Stimulated activated naive CD4-positive, alpha-beta T cell (primary cell): ENCODE results near the gene HOXA3.

Experiments
- DNase-seq, 6 experiments: peaks; one replicate each; lab custom pipeline; 2025; lab: John Stamatoyannopoulos, UW

The HOXA3 gene

DNA sequence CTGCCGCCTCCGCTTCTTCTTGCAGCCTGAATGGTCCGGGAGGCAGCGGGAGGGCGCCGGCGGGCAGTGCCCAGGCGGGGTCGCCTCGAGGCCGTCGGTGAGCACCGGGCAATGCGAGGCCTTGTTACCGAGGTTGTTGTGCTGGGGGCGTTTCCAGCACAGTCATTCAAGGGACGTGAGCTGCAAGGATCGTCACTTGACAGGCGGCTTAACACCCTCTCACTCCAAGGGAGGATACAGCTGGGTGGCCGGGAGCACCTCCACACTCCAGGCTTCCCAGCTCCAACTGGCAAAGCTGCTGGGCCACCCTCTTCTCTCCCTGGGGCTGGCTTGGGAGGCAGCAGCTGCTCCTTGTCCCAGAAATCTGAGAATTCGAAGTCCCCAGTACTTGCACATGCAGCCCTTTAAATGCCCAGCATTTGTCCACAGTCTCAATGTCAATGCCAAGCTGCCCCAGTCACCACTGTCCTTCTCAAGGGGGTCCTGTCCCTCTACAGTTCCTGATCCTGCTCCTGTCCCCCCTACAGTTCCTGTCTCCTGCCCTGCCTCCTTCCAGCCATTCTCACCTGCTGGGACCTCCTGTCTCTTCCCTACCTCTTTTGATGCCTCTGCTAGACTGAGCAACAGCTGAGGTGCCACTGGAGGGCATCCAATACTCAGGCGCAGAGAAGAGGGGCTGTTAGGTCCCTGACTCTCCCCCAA lies 37.1 kb upstream of the HOXA3 start:
- no peak for DNase-seq

DNA sequence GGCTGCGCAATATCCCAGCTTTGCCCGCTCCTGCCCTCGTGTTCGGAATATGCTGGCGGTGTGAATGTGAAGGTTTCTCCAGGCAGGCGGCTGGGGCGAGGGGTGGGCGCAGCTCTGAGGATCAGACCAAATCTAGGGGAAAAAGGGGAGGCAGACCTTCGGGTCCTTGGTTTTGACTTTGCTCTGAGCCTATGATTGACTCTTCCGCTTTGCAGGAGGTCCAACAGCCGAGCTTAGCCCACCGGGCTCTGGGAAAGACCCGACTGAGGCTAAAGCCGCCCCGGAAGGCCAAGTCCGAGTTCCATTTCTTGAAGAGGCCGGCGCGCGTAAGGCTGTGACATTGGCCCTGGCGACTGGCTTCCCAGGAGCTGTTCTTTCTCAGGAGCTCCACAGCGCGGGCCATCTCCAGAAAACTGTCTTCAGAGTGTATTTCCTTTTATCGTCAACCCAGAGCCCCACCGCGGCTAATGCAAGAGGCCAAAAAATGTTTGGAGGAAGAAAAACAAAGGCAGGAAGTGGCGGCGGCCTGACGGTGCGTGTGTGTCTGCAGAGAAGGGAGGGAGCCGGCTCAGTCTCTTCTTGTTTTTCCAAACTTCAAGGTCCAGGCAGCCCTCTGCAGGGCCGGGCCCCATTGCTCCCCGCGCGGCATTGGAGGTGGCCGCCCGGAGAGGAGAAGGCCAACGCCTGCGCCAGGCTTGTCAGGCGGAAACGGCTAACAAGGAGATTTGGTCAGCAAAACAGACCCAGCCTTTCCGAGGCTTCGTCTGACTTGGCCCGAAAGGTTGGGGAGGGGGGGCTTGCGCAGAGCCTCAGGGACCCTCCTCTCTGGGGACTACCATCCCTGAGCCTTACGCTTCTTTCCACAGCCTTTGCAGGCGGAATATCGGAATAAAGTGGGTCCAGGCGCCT lies 36.3 kb upstream of the HOXA3 start:
- DNase-seq = peak in 3 of 6 experiments; percentile 36 to 64 (median 54)

DNA sequence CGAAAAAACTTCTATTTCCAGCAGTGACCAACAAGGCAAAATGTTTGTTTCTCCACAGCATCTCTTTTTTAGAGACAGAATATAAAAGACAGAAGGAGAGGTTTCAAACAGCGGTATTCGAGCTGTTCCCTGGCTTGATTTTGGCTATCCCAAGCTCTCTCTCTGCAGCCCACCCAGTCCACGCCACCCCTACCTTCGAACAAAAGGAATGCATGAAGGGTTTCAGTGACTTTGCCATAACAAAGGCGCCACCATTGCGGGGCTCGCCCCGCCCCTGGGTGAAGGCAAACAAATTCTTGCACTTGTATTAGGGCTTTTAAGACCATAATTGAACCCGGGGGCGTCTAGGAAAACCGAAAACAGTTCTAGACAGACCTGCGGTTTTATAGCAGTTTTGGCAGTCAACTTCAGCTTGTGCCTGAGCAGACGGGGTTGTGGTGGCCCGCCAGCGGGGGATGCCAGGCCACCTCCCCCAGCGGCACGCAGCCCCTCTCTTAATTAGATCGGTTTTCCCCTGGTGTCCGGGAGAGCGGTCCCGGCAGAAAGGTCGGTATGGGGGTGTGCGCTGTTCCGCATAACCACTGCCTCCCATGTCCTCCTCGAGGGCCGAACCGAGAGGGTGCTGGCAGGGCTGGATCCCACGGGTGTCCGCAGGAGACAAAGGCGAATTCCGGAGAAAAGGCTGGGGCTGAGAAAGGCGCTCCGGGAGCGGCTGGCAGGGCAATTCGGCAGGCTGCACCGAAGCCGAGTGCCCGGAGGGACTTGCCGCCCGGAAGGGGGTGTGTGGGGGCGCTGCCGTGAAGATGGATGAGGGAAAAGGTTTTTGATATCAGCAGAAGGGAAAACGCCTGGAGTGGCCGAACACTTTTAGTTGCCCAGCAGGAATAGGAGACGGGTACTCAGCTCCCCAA lies 35.3 kb upstream of the HOXA3 start:
- no peak for DNase-seq

DNA sequence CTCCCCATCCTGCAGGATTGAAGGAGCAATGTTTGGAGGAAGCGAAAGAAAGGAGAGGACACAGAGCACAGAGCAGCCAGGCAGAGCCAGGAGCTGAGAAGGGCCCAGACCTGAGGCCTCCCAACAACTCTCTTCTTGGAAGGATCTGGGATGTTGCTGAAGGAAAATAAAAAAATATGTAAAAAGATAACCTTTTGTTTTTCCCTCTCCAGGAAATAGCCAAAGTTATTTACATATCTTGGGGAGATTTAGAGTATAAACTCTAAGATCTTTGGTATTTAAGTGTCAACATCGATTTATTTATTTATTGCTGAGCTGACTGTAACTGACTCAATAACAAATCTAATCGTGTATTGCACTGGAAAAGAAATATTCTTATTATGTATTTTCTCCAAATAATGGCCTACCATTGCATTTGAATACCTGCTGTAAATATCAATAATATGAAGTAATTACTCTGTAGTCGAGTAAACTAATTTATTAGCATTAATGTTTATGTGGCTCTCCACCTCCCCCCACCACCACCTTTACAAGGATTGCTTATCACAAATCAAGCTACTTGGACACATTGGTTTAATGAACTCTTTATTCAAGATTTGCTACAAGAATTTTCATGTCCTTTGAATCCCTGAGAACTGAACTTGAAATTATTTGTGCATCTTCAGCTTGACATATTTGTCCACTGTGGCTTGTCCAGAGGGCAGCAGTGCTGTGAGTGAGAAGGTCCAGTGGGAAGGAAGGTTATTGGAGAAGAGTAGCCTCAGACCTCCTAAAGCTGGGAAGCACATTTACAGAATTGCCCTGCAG lies 34.5 kb upstream of the HOXA3 start:
- no peak for DNase-seq

DNA sequence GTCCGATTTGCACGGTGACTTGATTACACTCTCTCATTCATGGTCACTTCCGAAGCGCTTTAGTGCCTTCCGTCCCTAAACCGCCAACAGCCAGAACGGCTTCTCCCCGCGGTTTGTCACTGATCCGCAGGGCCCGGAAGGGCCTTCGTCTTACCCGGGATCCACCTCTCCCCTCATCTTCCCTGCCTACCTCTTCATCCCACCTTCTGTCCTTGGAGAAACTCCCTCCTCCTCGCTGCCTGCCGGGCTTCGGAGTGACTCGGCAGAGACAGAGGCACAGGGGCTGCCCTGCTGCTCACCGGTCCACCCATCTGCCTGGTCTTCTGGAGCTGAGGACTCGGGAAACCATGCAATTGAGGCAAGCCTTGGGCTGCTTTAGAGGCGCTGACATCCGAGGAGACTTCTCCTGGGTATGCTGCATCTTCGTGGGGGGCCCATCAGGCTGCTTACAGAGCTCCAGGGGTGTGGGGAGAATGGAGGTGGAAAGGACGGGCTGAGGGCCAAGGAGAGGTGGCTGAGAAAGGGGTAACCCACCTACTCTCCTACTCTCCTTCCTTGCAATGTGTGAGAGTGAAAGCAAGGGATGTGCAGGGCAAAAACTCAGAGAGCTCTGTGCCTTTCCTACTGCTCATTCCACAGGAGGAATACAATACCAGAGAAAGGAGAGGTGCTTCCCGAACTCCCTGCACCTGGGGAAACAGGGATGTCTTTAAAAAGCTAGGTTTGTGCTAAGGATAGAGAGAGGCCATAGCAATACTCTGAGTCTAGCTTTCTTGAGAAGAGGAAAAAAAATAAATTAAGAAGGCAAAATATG lies 33.7 kb upstream of the HOXA3 start:
- DNase-seq = no peak

DNA sequence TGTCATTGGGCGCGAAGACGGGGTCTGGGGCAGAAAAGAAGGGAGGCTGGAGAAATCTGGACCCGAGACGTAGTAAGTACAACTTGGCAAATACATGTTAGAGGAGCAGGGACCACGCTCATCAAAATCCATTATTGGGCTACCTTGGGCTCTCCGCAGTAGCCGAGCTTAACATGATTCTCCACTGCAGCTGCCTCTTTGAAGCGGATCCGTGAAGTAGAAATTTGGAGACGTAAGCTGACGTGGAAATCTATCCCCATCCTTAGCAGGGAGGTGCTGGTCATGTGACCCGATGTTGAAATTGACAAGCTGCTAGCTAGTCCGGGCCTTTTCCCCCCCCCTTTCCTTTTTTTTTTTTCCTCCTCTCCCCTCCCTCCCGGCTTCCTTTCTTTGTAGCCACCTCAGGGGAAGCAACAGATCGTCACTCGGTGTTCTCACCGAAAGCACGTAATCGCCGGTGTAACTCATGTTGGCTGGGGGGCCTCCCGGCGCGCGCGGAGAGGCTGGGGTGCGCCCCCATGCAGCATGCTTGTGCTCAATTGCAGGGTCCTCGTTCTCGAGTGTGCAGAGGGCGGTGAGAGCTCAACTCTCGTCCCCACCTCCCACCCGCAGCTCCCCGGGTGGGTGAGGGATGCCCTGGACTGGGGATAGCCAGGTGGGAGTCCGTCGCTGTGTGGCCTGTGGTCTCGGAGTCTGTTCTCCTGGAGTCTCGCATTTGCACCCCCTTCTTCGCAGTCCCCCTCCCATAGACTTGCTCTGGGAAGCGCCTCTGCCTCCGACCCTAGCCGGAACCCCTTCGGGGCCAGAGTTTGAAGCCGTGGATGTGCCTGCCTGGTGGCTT lies 32.9 kb upstream of the HOXA3 start, which contains the start of gene HOXA11:
HOXA11 (minus strand) TSS at position 220 of the 841 bp plus-strand sequence; CDS start at position 132, 88 bp downstream.
- DNase-seq = no peak

DNA sequence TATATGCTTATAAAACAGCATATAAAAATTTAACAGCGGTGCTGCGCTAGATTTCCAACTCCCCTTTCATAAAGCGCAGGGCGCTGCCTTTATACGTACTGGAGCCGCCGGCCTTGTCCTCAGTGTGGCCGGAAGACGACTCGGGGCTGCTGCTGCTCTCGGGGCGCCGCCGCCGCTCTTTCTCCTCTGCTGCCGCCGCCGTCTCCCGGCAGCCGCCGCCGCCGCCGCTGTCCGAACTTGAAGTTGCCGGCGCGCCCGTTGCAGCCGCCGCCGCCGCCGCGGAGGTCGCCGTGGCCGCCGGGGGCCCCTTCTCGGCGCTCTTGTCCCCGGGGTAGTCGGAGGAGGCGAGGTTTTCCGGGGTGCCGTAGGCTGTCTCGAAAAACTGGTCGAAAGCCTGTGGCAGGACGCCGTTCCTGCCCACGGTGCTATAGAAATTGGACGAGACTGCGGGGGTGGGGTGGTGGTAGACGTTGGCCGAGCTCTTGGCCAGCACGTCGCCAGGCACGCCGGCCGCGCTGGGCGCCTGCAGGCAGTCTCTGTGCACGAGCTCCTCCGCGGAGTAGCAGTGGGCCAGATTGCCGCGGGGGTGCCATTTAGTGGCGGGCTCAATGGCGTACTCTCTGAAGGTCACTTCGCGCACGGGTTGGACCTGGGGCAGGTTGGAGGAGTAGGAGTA lies 32.1 kb upstream of the HOXA3 start:
- no peak for DNase-seq

DNA sequence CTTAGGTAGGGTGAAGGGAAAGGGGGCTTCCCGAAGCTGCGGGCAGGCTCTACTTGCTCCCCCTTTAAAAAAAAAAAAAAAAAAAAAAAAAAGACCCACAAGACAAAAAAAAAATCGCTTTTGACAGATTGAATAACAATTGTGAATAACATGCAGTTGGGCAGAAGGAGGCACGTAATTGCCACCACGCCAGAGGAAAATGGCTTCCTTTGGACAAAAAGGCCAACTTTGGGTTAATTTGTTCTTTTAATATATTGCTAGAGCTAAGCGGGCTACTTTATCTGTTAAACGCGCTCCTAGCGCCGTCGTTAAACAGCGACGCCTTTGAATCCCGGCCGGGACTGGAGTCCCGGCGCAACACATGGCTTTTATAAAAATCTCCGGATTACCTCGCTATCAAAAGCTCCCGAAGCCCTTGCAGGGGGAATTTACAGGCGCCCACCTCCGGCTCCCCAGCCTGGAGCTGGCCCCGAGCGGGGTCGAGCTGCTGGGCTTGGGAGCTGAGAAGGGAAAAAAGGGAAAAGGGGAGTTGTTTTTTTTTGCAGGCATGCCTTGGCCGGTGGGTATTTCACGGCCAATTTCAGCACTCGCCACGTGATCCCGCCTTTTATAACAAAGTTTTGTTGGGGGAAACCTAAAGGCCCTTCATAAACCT lies 31.4 kb upstream of the HOXA3 start:
- DNase-seq = no peak

DNA sequence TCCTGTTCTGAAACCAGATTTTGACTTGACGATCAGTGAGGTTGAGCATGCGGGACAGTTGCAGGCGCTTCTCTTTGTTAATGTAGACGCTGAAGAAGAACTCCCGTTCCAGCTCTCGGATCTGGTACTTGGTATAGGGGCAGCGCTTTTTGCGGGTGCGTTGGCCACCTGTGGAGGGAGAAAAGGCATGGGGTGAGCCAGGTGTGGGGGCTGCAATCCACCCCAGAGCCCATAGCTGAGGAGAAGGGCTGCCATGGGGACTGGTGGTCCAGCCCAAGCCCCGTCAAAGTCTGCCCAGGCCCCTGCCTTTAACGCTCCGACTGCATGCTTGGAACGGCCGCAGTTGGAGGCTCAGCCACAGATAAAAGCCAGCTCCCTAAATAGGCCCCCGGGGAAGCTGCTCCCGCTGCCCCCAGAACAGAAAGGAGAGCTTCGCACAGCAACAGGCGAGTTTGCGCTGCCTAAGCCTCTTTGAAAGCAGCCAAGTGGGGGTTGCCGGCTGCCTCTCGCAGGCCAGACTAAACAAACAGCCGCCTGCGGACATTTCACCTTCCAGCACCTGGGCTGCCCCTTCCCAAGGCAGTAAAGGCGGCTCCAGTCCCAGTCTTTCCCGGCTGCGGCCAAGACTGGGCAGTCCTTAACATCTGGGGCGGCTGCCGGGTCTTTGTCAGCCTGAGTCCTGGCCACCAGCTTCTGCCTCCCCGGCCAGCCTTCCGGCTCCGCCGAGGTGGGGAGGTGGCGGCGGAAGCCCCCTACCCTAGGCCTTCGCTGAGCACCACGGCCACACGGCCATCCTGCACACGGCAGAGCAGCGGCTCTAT lies 30.7 kb upstream of the HOXA3 start:
- no peak for DNase-seq

DNA sequence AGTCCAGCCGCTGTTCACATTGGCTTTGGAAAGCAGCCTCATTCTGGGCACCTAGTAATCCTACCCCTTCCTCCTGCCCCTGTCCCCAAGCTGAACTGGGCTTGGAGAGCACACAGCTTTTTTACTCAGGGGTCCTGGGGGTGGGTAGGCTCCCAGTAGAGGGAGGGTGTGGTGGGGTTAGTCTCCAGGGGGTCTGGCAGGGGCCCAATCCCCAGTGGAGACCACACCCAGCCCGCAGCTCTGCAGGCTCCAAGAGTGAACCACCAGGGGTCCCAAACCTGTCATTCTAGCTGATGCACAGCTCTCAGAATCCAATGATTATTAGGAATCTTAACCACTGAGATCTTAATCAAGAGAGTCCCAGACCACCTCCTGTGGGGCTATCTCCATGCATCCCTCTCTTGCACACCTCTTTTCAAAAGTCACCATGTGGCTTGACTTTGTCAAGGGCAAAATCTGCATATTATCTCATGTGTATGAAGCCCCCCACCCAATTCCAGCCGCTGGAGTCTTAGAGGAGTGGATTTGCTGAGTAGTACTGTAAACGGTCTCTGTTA lies 30.0 kb upstream of the HOXA3 start:
- DNase-seq = no peak

DNA sequence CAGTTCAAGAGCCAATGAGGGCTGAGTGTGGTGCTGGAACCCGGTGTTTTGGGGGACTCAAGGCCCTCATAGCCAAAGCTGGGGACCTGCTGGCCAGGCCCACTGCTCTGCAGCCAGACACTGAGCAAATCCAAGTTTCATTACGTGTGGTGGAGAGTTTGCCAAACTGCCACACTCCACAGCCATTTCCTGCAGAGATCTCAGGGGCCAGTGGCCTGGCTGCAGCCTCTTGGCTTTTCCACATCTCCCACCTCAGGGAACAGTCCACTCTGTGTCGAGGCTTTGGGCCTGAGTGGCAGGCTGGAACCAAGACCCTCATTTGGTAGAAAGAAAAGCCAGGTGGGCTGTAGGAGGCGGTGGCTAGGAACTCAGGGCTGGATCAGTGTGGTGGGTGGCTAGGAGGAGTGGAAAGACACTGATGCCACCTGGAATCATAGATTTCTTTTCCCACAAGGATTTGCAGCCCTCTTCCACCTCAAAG lies 29.5 kb upstream of the HOXA3 start:
- DNase-seq = no peak

DNA sequence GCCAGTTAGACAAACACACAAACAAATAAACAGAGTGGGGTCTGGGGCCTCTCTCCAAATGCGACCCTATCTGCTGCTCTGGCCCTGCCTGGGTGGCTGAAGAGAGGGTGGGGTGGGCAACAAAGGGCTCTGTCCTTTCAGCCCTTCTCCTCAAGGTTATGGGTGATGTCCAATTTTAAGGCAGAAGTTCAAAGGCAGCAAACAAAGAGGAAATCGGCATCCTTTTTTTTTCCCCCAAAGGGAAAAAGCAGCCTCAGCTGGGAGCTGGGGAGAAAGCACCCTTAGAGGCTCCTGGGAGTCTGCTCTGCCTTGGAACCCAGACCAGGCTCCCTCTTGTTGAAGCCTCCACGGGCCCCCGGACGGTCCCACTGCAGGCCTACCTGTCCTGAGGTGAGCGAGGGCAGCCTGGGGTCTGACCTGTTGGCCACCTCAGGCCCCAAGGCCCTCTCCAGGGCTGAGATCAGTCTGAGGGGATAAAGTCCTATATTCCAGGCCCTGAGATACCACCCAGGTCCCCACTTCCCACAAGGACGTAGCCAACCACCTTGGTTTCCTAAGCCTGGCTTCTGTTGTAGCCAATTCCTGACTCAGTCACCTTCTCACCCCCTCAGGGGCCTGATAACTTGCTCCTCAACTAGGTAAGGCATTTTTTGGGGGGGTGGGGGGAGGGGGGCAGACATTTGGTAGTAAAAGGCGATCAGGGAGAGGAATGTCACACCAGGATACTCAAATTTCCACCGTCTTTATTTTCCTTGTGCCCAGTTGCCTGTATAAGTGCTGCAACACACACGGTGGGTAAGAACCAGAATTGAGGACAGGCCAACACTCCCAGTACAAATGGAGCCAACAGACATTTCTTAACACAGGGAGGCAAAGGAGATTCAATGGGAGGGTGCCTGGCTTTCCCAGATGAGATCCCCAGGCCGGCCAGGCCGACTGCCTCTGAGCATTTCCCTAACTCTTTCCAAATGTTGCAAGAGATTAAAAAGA lies 28.3 kb upstream of the HOXA3 start:
- no peak for DNase-seq

DNA sequence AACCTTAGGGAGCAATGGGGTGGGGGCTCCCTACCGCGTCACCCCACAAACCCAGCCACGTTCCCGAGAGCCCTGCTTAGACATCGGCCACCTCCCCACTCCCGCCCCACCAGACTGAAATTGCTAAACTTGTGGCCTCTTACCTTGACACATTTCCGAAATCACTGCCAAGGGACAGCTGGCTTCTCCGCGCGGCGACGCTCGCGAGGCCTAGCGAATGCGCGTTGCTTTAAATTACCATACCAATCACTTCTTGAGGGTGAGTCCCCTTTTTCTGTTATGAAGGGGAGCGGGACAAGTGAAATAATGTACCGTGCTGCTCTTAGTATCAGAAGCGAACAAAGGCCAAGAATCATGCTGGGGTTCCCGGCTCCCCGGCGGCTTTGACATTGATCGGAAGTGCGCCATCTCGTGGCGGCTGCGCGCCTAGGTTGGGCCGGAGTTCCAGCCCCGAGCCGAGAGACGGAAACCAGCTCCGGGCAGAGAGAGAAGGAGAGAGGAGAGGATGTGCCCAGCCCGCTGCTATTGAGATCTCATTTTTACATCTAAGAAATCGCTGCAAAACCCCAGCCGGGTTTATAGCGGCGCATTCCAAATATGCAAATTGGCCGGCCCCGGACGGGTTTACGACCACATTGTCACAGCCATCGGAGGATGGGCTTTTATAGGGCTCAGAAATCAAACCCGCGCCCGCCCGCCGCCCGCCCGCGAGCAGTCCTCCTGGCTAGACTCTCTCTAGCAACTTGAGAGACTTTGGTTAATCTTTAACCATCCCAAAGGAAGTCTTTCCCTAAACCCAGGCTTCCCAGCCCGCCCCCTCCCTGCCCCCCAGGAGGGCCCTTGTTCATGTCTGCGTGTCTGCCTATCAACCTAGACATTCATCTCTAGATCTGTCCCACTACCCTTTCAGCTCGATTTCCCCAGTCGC lies 27.4 kb upstream of the HOXA3 start:
- peak in 4 of 6 experiments; percentile 23 to 69 (median 50) for DNase-seq

DNA sequence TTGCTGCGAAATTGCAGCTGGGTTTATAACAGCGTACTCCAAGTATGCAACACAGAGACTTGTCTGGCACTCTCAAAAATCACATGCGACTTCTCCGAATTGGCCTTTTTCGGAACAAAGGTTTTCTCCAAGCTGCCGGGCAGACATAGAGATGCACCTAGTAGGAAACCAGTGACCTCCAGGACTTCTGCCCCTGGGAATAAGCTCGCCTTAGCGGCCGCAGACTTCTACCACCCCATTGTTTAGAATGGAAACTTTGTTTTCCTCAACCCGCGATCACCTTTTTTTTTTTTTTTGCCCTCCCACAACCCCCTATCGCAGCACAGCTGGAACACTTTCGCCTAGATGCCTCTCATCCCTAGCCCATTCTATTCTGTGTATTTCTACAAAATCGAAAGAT lies 26.6 kb upstream of the HOXA3 start:
- no peak for DNase-seq

DNA sequence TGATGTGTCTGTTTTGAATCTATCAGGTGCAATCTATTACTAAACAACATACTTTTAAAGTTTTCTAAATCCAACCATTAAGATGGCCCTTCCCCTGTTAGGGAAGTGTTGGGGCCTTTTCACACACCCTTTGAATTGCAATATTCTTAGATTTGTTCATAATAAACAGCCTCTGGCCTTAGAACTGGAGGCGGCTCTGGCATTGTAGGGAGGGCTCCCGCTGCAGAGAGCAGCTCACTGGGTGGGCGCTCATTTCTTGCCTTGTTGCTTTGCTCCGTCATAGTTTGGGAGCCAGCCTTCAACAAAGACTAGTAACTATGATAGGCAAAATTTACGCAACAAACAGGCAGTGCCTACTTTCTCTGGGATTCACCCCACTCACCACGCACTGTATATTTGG lies 26.0 kb upstream of the HOXA3 start:
- DNase-seq = no peak
